HG03457 (cell line): Measurements from ENCODE around the gene SLC6A17.

ENCODE experiments used
- ATAC-seq: cut with Tn5 transposase; IDR thresholded peaks from one replicate; pipeline ENCODE4 v1.9.1; 2021; ENCODE audit warnings: moderate number of reproducible peaks; ENCODE audit not compliant: unreplicated experiment

SLC6A17 gene

DNA sequence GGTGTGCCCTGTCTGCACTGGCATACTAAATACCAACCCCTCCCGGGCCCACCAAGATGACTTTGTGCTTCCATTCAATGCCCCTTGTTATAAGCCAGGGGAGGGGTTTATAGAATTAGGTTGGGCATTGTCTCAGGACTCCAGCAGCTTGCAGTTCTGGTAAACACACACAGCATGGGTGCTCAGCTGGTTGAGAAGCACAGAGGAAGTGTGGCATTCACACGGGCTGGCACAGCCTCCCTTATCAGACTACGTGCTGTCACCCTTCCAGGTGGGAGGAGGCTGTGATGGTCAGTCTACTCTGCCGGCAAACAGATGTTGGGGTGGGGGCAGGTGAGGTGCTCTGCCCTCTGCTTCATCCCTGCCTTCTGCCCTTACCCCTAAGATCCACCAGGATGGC, 15.0 kb upstream of the SLC6A17 start:
- no peak for ATAC-seq

DNA sequence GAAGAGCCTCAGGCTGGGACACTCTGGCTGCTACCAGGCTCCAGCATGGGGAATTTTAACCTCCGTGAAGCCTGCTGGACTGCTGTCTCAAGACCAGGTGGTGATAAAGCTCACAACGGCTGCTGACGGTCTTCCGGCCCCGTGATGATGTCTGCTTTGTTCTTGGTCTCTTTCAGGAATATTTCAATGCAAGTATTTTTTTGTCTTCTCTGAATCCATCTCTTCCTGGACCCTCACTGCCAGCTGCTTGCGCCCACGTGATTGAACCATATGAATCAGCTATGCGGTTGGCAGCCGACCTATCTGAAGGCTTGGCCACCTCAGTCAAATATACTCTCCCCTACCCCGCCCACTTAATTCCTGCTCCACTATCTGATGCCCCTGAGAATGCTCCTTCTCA, 14.6 kb upstream of the SLC6A17 start:
- ATAC-seq: no peak

DNA sequence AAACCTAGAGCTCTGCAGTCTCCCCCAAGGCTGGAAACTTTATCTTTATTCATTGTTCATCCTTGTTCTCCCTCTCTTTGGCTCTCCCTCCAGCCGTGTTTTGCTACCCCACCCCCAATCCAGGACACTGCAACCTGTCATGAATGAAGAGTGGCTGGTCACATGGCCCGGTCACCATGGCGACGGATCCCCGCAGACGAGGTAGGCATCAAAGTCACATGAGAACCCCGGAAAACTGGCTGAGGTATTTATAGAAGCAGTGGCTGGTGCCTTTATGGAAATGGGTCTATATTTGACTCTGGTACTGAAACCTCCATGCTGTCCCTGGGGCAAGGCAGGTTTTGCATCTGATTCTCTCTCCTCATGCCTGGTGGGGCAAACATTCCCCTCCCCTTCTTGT, 13.4 kb upstream of the SLC6A17 start:
- no peak for ATAC-seq

DNA sequence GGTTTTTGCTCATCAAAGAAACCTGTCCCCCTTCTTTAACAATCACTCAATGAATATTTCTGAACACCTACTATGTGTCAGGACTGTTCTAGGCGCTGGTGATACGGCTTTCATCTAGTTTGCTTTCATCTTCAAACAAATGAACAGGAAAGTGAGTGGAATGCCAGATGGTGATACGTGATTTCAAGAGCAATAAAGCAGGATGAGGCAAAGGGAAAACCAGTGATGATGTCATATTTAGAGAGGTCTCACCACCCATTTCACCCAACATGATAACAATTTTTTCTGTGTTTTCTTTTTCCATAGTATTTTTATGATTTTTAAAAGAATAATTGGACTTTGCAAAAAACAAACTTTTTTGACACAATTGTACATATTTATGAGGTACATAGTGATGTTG, 11.3 kb upstream of the SLC6A17 start:
- ATAC-seq: no peak

DNA sequence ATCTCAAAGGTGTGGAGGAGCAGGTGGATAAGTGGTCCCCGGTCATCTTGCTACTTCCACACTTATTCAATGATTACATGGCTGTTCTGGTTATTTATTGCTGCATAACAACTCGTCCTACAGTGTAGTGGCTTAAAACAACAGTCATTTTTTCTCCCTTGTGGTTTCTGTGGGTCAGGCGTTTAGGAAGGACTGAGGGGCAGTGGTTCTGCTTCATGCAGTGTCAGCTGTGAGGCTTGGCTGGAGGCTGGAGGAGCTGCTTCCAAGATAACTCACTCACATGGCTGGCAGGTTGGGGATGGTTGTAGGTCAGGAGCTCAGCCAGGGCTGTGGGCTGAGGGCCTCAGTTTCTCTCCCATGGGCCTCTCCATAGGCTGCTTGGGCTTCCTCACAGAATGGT, 5.9 kb upstream of the SLC6A17 start:
- ATAC-seq: no peak

DNA sequence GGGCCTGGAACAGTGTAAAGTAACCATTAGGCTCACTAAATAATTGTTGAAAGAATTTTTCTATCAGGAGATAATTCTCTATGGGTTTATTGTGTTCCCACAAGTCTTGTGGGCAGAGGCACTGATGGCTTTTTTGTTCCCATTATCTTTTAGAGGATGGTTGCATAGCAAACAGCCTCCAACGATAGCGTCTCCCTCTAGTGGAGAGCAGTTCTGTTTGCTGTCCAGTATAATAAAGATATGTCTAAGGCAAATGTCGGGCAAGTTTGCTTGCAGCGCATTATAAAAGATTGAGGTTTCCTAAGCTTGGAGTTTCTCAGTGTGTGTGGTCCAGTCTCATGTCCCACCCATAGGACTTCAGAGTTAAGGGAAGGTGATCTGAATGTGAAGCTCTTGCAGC, 1.3 kb upstream of the SLC6A17 start:
- ATAC-seq: no peak

DNA sequence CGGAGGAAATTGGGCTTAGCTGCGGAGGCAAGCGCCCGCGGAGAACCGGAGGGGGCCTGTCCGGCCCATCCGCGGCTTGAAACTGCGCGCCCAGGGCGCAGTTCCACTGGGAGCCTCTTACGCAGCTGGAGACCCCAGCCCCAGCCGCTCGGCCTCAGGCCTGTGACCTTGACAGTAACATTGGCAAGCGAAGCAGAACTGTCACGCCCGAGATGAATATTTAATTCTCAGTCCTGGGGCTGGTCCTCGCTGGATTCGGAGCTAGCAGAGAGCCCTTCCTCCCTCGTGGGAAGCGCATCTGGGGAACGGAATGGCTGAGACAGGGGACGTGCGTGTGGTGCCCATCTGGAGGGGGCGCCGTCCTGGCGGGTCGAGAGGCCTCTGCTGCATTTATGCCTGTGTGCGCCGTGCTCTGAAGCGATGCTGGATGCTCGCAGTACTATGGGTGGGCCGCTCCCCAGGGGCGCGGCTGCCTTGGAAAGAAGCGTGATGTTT, 928 bp downstream of the SLC6A17 start:
- no peak for ATAC-seq

DNA sequence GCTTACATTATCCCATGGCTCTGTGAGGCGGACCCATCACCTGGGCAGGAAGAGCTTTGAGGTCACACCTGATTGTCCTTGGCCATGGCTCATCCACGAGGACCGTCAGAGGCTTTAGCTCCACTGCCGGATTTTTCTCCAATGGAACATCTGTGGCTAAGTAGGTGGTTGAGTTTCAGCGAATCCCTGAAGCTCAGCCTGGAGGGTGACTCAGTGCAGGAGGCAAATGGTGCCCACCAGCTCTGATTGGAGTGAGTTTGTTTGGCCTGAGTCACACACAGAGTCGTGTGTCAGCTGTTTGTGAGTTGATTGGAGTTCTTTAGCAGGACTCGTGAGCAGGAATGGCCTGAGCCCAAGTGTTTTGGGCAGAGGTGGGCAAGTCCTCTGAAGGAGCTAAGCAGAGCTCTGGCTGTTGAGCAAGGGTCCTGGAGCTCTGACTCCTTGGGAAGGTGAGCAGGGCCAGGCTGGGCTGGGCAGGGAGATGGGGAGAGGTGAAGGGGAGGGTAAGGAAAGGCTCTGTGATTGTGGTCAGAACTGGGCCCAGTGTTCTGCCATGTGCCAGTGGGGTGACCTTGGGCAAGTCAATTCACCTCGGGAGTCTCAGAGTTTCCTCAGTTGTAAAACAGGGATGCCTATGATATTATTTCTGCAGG, 2.0 kb downstream of the SLC6A17 start:
- no peak for ATAC-seq

DNA sequence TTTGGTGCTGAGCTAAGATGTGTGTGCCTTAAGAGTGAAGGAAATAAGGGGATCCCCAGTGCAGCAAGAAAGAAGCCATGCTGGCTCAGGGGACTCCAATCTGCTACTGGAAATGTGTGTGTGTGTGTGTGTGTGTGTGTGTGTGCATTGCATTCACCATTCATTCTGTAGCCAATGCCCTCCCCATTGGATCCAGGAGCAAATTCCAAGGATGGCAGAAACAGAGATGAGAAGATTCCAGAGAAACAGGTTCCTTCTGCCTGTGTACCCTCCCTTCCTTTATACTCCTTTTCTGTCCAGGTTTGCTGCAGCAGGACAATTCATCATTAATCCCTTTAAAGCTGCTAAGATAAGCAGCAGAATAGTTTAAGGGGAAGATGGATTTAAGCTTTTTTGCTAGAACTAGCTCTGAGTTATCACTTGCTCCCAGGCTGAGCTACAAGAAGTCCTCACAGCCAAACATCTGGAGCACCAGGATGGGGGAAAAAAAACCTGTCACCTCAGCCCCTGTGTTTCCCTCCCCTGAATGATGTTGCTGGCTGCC, 3.2 kb downstream of the SLC6A17 start:
- ATAC-seq: no peak

DNA sequence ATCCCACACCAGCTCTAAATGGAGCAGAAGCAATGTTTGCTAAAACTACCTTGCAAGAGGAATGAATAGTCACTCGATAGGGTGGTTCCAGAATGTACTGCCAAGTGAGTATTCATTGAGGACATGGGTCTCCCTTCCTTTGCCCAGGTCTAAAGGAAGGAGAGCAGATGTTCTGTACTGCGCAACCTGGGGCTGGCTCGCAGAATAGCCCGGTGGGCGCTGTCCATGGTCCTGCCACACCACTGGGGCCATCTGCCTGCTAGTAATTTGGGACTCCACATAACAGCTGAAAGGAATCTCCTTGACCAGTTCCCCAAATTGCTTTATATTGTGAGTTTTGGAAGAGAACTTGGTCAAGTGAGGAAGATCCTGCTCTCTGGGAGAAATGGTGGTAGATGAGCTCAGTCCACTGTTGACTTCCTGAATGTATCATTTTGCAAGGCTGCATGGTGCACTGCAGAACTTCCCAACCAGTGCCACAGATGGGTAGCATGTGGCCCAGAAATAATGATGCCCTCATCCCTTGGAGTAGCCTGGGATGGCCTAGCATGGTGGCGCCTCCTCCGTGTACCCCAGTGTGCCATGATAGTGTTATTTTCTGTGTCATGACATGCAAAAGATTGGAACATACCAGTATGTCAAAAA, 5.7 kb downstream of the SLC6A17 start:
- no peak for ATAC-seq

DNA sequence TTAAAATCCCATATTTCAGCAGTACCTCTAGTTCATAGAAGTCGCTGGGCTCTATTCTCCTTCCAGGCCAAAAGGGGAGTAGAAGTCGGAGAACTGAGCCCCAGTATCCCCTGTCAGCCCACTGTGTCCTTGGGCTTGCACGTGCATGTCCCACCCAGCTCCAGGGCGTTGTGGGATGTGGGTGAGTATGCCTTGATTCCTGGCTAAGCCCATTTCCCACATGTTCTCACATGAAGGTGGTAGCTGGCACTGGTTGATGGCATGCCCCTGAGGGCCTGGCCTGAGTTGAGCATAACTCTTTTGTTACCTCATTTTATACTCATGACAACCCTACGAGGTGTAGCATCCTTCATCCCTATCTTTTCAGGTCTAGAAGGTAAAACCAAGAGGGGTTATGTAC, 8.0 kb downstream of the SLC6A17 start:
- ATAC-seq: no peak

DNA sequence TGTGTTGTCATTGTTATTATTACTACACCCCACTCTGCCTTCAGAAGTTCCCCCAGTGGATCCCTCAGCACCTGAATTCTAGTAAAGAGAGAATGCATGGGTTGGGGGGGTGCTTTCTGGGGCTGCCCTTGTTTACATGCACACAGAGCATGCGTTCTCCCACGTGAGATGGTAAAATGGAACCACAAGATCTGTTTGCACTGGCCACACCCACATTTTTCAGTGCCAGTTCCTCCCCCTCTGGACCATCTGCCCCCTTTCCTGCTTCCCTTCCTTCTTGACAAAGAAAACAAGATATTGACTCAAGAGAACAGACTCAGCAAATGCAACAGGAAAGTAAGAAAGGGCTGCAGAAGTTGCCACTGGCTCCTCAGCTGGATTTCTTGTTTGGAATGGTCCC, 8.9 kb downstream of the SLC6A17 start:
- no peak for ATAC-seq

DNA sequence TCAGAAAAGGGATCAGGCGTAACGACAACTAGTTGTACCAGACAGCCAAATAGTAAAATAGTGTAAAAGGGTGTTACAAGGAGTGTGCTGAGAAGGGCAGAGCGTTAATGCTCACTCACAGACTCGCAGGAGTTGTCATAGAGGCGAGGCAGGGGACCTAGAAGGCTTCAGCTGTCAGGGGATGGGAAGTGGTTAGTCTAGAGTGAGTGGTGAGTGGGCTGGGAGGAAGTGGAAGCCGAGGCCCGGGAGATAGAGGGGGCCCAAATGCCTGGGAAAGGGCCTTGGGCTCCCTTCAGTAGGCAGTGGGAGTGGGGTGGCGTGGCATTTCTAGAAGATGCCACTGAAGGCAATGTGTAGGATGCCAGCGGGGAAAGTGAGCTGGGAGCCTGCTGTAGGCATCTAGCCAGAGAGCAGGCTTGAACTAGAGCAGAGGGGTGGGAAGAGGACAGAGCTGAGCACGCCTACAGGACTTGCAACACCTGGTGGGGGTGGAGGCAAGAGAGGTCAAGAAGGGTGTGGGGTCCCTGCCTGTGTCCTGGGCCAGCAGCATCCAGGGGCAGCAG, 10.3 kb downstream of the SLC6A17 start:
- ATAC-seq: no peak

DNA sequence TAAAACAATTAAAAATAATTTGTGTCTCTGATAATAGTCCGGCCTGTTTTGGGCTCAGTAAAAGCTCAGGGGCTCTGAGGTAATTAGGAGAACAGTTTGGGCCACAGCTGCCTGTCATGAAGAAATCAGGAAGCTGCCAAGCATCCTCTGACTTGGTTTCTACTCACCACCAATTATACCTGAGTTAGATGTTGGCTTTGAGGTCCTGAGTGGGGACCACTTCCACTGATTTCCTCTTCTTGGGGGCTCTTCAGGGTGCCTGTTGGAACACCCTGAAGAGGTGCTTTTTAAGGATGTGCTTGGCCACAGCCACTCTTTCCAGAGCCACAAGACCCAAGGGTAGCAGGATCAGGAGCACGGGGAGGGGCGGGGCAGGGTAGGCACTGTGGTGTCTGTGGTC, 10.9 kb downstream of the SLC6A17 start:
- no peak for ATAC-seq

DNA sequence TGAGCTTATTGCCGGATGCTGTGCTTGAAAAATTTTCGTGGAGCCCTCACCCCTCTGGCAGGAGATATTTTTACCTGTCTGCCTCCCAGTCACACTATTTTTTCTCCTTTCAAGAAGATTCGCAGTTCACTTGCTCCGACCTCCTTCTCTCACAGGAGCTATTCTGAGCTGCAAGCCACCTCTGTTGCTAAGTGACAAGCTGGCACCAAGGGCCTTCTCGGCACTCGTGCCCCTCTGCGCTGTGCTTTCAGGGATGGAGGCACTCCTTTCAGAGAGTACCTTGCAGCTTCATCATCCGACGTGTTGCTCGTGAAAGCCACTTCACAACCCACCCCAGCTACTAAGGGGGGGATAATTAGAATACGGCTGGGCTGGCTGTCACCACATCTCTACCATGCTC, 11.6 kb downstream of the SLC6A17 start:
- no peak for ATAC-seq

DNA sequence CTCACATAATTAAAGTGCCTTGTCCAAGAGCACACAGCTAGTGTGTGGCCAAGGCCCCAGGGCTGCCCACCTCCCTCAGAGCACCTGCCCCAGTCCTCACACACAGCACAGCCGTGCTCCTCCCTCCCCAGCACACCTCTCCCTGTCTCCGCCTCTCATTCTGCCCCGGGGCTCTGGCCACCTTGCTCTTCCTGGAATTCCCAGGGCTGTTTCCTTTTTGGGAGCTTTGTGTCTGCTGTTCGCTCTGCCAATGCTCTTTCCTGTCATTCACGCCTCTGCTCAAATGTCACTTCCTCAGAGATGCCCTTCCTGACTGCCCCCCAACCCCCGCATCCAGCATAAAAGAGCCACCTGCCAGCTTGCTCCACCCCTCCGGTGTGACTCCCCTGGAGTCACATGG, 13.3 kb downstream of the SLC6A17 start:
- no peak for ATAC-seq

DNA sequence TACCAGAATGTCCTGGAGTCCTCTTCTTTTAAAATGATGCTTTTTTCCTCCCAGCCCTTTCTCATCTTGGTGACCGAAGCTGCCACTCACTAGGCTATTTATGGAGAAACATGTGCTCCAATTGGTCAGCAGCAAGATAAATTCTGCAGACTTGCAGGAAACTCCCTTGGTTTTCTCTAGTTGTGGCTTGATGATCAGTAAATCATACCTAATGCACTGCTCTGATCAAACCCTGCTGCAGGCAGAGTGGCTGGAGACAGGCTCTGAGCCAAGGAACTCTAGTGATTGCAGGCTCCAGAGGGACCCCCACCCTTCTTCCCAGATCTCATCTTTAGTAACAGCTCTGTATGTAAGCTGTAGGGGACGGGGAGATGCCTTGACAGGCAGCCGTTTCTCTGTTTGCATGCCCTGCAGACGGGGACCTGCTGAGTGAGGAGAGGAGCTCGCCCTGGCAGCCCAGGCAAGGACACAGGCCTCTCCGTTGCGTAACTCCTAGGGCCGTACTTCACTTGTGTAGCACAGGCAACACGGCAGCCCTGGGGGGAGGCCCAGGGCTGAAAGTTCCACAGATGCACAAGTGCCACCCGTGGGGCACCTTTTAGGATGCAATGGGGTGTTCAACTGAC, 14.5 kb downstream of the SLC6A17 start:
- ATAC-seq: no peak

DNA sequence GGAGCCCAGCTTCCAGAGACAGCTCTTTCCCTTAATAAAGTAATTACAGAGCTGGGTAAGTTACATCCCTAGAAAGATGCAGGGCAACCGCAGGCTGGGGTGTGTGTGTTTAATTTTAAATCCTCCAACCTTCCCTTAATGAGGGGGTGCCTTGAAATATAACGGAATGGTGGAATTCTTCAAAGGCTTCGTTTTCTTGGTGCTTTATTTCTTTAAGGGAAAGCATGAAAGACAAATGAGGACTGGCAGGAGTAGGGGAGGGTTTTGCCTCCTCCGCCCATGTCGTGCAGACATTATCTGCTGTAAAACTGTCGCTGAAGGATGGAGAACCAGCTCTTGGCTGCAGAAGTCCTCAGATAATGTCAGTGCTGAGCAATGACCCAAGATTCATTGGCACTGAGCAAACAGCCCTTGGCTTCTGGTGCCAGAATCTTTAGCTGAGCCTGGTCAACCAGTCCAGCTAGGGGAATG, 15.5 kb downstream of the SLC6A17 start:
- no peak for ATAC-seq

DNA sequence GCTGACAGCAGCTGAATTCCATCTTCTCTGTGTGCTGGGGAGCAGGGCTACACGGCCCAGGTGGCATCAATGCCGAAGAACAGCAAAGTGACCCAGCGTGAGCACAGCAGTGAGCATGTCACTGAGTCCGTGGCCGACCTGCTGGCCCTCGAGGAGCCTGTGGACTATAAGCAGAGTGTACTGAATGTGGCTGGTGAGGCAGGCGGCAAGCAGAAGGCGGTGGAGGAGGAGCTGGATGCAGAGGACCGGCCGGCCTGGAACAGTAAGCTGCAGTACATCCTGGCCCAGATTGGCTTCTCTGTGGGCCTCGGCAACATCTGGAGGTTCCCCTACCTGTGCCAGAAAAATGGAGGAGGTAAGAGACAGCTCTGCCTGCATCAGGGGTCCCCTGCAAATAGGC, 16.6 kb downstream of the SLC6A17 start:
- no peak for ATAC-seq

DNA sequence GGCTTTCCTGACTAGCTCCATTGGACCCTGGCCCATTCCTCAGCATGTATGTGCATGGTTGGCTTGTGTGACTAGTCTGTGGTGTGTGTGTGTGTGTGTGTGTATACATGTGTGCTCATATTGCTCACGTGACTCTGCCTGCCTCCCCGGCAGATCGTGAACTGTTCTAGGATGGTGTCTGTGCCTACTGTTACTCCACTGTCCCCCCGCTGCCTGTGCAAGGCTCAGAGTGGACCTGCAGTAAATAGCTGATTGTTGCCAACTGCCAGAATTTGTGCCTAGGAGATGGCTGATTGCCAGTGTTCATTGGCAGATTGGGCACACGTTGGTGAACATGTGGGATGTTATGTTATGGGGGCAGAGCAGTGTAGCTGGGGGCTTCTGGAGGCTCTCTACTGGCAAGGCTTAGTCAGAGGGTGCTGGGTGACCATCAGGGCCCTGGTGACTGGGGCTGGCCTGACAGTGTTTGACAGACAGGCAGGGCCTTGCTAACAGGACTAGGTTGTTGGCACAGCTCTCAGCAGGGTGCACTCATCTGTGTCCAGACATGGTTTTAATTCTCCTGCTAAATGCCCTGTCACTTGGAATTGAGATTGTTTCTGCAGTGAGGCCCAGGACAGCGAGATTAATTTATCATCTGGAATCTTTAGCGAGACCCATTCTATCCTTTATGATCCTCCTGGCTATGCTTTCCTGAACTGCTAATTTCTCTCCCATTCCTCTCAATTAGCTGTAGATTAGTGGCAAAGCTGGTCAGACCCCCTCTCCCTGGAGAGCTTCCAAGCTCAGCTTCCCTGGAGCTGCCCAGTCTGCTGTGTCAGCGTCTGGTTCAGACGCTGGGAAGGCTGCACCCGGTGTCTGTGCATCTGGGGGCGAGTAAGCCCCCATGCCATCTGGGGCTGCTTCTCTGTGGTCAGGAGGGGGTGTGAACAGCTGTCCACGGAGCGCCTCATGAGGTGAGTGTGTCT, 20.8 kb downstream of the SLC6A17 start:
- ATAC-seq: no peak

DNA sequence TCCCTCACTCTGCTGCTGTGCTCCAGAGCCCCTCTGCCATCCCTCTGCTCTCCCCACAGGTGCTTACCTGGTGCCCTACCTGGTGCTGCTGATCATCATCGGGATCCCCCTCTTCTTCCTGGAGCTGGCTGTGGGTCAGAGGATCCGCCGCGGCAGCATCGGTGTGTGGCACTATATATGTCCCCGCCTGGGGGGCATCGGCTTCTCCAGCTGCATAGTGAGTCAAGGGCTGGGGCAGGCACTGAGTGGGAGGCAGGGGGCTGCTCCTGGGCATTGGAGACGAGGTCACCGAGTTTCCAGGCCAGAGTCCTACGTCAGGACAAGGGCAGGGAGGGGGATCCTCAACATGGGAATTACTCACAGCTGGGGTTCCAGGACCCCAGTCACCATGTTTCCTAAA, 21.7 kb downstream of the SLC6A17 start:
- no peak for ATAC-seq
